Tracheal epithelial cell (primary cell): ENCODE data around the gene STAT1. TPM values are rescaled to one million over a fixed set of nuclear protein-coding genes. Genes with fewer than 3 reads are reported as not detected.

ENCODE experiments used
- total RNA-seq: library from RNA; depleted of rRNA; stranded (reverse); fragments of >200 nt; gene quantifications from 2 replicates; pipeline ENCODE4 v1.2.1, GENCODE V29; 2014

STAT1 gene
- total RNA-seq = 36.9 and 57.8 TPM in 2 replicates

DNA sequence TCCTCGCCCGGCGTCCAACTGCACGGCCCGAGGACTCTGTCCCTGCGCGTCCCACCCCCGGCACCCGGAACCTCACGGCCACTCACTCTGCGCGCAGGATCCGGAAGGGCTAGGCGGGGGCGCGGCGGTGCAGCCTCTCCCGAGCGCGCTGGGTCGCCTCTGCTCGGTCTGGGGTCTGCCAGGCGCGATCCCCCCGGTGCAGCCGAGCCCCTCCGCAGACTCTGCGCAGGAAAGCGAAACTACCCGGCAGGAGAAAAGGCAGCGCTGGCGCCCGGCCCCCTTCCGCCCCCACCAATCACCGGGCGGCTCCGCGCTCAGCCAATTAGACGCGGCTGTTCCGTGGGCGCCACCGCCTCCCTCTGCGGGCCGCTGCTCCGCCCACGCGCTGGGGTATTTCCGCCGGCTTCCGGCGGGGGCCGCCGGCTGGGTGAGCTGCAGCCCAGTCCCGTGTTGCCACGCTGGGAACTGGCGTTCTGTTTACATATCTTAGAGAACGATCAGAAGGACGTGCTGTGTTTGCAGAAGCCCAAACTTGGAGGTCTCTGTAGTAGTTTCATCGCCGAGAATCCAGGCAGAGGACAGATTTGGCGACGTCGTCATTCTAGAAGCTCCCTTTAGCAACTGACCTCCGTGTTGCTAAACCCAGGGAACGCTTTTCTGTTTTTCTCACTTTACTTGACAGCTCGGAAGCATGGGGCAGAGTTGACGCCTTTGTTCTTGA is at the start of gene STAT1:
TSS of gene STAT1 (minus strand) at position 240 of the 721 bp plus-strand sequence. CDS start 4,168 bp downstream, outside the sequence.

Other genes with a start within 250 kb of the STAT1 start
- 119 and 302 TPM in 2 replicates for gene GLS, start 133.3 kb downstream of the STAT1 start, total RNA-seq
- gene STAT4, start 136.8 kb upstream of the STAT1 start, total RNA-seq = 5.1 and 13.6 TPM in 2 replicates
- 236 and 388 TPM in 2 replicates for gene MYO1B, start 231.2 kb upstream of the STAT1 start, total RNA-seq